NB4 (cell line): ENCODE measurements around the gene CCDC158.
"Not testable (repeated sequence)": the region's sequence is repeated elsewhere in the genome, so short reads cannot be mapped to it uniquely, and the experiment has no call there.

Experiments used
- DNase-seq: peaks from one replicate; pipeline ENCODE4 v3.0.0; 2010; ENCODE audit warnings: low read depth
- H3K4me3 ChIP-seq: one replicate; pipeline ENCODE4 v1.5.1; 2011; ENCODE audit warnings: mild to moderate bottlenecking, low read depth, low read length, moderate library complexity
- CTCF ChIP-seq: IDR thresholded peaks from one replicate; pipeline ENCODE4 v1.5.1; 2012; ENCODE audit warnings: low read depth, low read length
- MAX ChIP-seq: IDR thresholded peaks from 2 replicates; pipeline ENCODE4 v1.6.1; 2011; ENCODE audit warnings: low read depth, low read length
- MYC ChIP-seq: IDR thresholded peaks from 2 replicates; pipeline ENCODE4 v1.6.1; 2011; ENCODE audit warnings: low read depth, low read length
- POLR2A ChIP-seq: IDR thresholded peaks from 2 replicates; pipeline ENCODE4 v1.6.1; 2011; ENCODE audit warnings: mild to moderate bottlenecking; ENCODE audit not compliant: insufficient read length; ENCODE audit errors: extremely low read depth

Gene CCDC158

DNA sequence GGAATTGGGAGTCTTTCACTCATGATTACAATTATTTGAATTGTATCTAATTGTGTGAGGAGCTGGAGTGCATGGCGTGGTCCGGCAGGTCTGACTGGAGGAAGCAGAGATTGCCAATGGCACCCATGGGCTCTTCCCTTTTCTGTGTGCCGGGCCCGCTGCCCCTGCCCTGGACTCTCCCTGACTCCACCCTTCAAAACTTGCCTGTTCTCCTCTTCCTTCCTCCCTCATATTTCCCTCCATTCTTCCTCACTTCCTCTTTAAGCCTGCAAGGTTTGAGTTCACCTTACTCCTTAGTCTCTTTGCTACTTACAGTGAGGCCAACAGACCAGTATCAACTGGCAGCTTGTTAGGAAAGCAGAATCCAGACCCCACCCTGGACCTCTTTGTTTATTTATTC, 120.9 kb downstream of the CCDC158 start:
- TF ChIP-seq CTCF (no peak), MYC (no peak), POLR2A (no peak), MAX (no peak)
- no peak overlapping the region for H3K4me3 ChIP-seq
- DNase-seq: peak; percentile 40

- no peak for DNase-seq
Observed at GRCh38 chr4:76298227-76298626, 122.7 kb downstream of the CCDC158 start.

GRCh38 chr4:76296286-76296820, 124.6 kb downstream of the CCDC158 start:
- peak; percentile 48 for DNase-seq

More at GRCh38 chr4:76298227-76298626, 122.7 kb downstream of the CCDC158 start:
- TF ChIP-seq MYC (no peak), MAX (no peak), POLR2A (no peak), CTCF (no peak)
- no peak overlapping the region for H3K4me3 ChIP-seq

DNA sequence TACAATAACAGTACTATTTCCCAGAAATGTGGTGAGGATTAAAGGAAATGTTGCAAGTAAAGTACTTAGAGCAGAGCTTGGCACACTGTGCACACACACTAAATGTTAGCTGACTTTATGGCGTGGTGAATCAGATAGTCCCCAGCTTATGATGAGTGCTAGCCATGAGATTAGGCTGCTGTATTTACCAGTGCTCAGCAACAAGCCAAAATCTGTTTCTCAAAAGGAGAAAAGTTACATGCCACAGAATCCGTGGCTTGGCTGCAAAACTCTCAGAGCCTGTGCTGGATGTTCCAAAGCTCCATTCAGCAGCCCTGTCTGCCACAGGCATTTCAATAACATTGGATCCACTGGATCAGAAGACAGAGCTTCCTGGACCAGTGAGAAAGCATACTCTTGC, 127.2 kb downstream of the CCDC158 start:
- H3K4me3 ChIP-seq: no peak overlapping the region
- no peak for DNase-seq
- no peak for TF ChIP-seq POLR2A
- no peak for TF ChIP-seq MYC
- no peak for TF ChIP-seq MAX
- TF ChIP-seq CTCF: no peak

More at GRCh38 chr4:76296286-76296820, 124.6 kb downstream of the CCDC158 start:
- no peak overlapping the region for H3K4me3 ChIP-seq
- TF ChIP-seq POLR2A (no peak), MYC (no peak), MAX (no peak), CTCF (no peak)

DNA sequence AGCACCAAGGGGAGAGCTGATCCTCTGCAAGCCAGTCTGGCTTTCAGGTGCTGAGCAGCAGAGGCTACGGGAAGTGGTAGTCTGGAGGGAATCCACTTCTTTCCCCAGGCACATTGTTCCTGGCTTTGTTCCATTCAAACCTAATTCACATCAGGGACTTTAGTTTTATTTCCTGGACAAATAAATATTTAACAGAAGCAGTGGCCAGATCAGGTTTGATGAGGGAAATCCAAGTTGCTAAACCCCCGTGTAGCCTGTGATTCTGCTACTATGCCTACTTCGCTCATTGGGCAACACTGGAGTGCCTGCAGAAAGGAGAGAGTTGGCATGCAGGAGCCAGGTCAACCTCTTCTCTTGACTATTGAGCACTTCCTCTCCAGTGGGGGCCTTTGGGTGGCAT, 128.2 kb downstream of the CCDC158 start:
- H3K4me3 ChIP-seq: no peak overlapping the region
- no peak for DNase-seq
- TF ChIP-seq CTCF (no peak), POLR2A (no peak), MAX (no peak), MYC (no peak)

- not testable (repeated sequence) for DNase-seq, H3K4me3 ChIP-seq
Observed at GRCh38 chr4:76287811-76288210, 133.1 kb downstream of the CCDC158 start.
